Cardiac muscle cell (in vitro differentiated cells and primary cell): Measurements from ENCODE around the gene MAN1B1. TPM values are rescaled to one million over a fixed set of nuclear protein-coding genes. Genes with fewer than 3 reads are reported as not detected.

Experiments
- DNase-seq, 2 donors: peaks; one replicate each; pipeline versions ENCODE4 v3.0.0 to v3.0.0-alpha.2; 2010 to 2017; ENCODE audit warnings: low read depth in 1 of 2, low spot score in 1 of 2
- H3K27ac ChIP-seq: fragments of 200-600 bp; sonication (generic); 2 replicates; pipeline ENCODE4 v1.5.1; 2016
- H3K27me3 ChIP-seq: fragments of 200-600 bp; sonication (generic); 2 replicates; pipeline ENCODE4 v1.6.0; 2016; ENCODE audit warnings: control low read depth
- H3K36me3 ChIP-seq: fragments of 200-600 bp; sonication (generic); 2 replicates; pipeline ENCODE4 v1.5.1; 2016; ENCODE audit warnings: control low read depth
- H3K4me1 ChIP-seq: fragments of 200-600 bp; sonication (generic); 2 replicates; pipeline ENCODE4 v1.8.1; 2017; ENCODE audit warnings: low read depth, mild to moderate bottlenecking, mixed run types
- H3K4me3 ChIP-seq: fragments of 200-600 bp; sonication (generic); 2 replicates; pipeline ENCODE4 v1.5.1; 2016; ENCODE audit warnings: mild to moderate bottlenecking
- H3K9me3 ChIP-seq: fragments of 200-600 bp; sonication (generic); 2 replicates; pipeline ENCODE4 v1.5.1; 2017; ENCODE audit warnings: low read depth, mild to moderate bottlenecking, control low read depth
- CTCF ChIP-seq: IDR thresholded peaks from 2 replicates; pipeline ENCODE4 v1.5.1; 2012; ENCODE audit warnings: low read depth, mild to moderate bottlenecking, low read length
- polyA plus RNA-seq: library from polyadenylated mRNA; unstranded; fragments of >200 nt; fragmentation: Nextera tagmentation; extraction: Ambion mirVana; gene quantifications from 2 replicates; pipeline ENCODE4 v1.2.1, GENCODE V29; 2016
- total RNA-seq: library from RNA; depleted of rRNA; stranded (reverse); fragments of >200 nt; gene quantifications from 2 replicates; pipeline ENCODE4 v1.2.3, GENCODE V29; 2016

The MAN1B1 gene
- total and polyA plus RNA-seq, 2 experiments from 2014 or later, result 67.6 to 73.3 TPM

- no peak for TF ChIP-seq CTCF
- no peak overlapping the region for H3K4me3 ChIP-seq
- DNase-seq, result no peak
- H3K36me3 ChIP-seq, result peaks cover 3% of the 10 kb centered on the region
- no peaks in the 10 kb centered on the region for H3K9me3 ChIP-seq
- peaks cover 29% of the 10 kb centered on the region for H3K4me1 ChIP-seq
- peaks cover 6% of the 10 kb centered on the region for H3K27me3 ChIP-seq
- no peak overlapping the region for H3K27ac ChIP-seq
Observed at GRCh38 chr9:137112564-137113384, 26.0 kb downstream of the MAN1B1 start.

- Histone ChIP-seq H3K9me3 (no peaks in the 10 kb centered on the region), H3K27ac (no peak overlapping the region), H3K27me3 (peaks cover 6% of the 10 kb centered on the region), H3K4me3 (no peak overlapping the region), H3K4me1 (peaks cover 29% of the 10 kb centered on the region), H3K36me3 (no peaks in the 10 kb centered on the region)
- no peak for TF ChIP-seq CTCF
- peak in 1 of 2 donors; percentile 22 for DNase-seq
Observed at GRCh38 chr9:137113385-137114159, 26.8 kb downstream of the MAN1B1 start.

GRCh38 chr9:137114220-137114612 lies 27.4 kb downstream of the MAN1B1 start:
- H3K4me1 ChIP-seq, result peaks cover 29% of the 10 kb centered on the region
- no peak for TF ChIP-seq CTCF
- no peak overlapping the region for H3K27ac ChIP-seq
- peaks cover 6% of the 10 kb centered on the region for H3K27me3 ChIP-seq
- peak in 1 of 2 donors; percentile 11 for DNase-seq
- no peaks in the 10 kb centered on the region for H3K9me3 ChIP-seq
- peak overlapping the region; percentile 34 for H3K4me3 ChIP-seq
- H3K36me3 ChIP-seq, result no peaks in the 10 kb centered on the region

- peaks cover 29% of the 10 kb centered on the region for H3K4me1 ChIP-seq
- peak within 1 kb of the TSS; percentile 34 for H3K4me3 ChIP-seq
- DNase-seq, result peak; percentile 49 to 67
- H3K27ac ChIP-seq, result peak within 1 kb of the TSS; percentile 97
- H3K27me3 ChIP-seq, result peaks cover 6% of the 10 kb centered on the region
- H3K36me3 ChIP-seq, result no peaks in the 10 kb centered on the region
- H3K9me3 ChIP-seq, result no peaks in the 10 kb centered on the region
- TF ChIP-seq CTCF, result no peak
Observed at GRCh38 chr9:137114613-137115393, 28.0 kb downstream of the MAN1B1 start, which contains the start of gene DPP7. DPP7 (minus strand) TSS chr9:137114733; CDS start chr9:137114713, 20 bp downstream.

GRCh38 chr9:137115394-137116026 lies 28.7 kb downstream of the MAN1B1 start:
- TF ChIP-seq CTCF, result no peak
- H3K36me3 ChIP-seq, result no peaks in the 10 kb centered on the region
- H3K4me3 ChIP-seq, result no peak overlapping the region
- H3K4me1 ChIP-seq, result peaks cover 29% of the 10 kb centered on the region
- DNase-seq, result no peak
- peaks cover 6% of the 10 kb centered on the region for H3K27me3 ChIP-seq
- peak overlapping the region; percentile 97 for H3K27ac ChIP-seq
- H3K9me3 ChIP-seq, result no peaks in the 10 kb centered on the region
